Peyer's patch (tissue), 4 donors: ENCODE data around the gene SPPL3.

ENCODE experiments used
- POLR2A ChIP-seq, 2 donors: fragments of 450-650 bp; IDR thresholded peaks; one replicate each; pipeline ENCODE4 v1.5.1; 2017; ENCODE audit warnings: antibody characterized with exemption in 2 of 2, mild to moderate bottlenecking in 2 of 2, moderate library complexity in 2 of 2
- TF ChIP-seq, protein P1 (sequence below), 6 experiments: fragments of 450-650 bp in 4 of 6; fragments of 200-600 bp in 2 of 6; sonication (generic) in 1 of 6; IDR thresholded peaks; one replicate each; pipeline ENCODE4 v1.5.1; 2017 to 2019; ENCODE audit warnings: antibody characterized with exemption in 6 of 6, mild to moderate bottlenecking in 3 of 6, moderate library complexity in 1 of 6

DNA sequence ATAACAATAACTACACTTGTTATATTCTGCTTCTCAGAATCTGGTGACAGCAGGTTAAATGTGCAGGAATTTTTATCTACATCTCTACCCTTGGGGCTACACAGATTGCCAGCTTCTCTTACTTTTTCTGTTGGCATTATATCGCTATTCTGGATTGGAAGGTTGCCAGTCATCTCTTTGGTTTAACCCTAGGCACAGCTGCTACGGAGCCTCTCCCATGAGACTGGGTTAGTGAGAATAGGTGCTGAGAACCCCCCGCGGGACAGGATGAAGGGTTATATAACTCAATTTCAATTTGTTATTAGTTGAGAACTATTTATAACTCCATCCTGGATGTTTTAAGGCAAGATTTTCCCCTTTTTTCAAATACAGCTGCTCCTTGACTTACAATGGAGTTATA, 105.5 kb downstream of the SPPL3 start:
- TF ChIP-seq, protein P1, sequence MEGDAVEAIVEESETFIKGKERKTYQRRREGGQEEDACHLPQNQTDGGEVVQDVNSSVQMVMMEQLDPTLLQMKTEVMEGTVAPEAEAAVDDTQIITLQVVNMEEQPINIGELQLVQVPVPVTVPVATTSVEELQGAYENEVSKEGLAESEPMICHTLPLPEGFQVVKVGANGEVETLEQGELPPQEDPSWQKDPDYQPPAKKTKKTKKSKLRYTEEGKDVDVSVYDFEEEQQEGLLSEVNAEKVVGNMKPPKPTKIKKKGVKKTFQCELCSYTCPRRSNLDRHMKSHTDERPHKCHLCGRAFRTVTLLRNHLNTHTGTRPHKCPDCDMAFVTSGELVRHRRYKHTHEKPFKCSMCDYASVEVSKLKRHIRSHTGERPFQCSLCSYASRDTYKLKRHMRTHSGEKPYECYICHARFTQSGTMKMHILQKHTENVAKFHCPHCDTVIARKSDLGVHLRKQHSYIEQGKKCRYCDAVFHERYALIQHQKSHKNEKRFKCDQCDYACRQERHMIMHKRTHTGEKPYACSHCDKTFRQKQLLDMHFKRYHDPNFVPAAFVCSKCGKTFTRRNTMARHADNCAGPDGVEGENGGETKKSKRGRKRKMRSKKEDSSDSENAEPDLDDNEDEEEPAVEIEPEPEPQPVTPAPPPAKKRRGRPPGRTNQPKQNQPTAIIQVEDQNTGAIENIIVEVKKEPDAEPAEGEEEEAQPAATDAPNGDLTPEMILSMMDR (IDR thresholded peaks at IDR 0.05) = no peak
- no peak for TF ChIP-seq POLR2A (IDR thresholded peaks at IDR 0.05)
